GM12878 (cell line): Measurements from ENCODE around the gene KATNBL1. TPM values are rescaled to one million over a fixed set of nuclear protein-coding genes. Genes with fewer than 3 reads are reported as not detected.

Experiments used
- ATAC-seq: fragments of 200-7000 bp; cut with Tn5 transposase; 3 replicates; pipeline ENCODE4 v1.9.1; 2020; ENCODE audit warnings: mild to moderate bottlenecking, moderate library complexity
- BruUV-seq: library from RNA; stranded (reverse); fragments of 400-500 nt; replicated peaks from 2 replicates; lab custom pipeline; 2021; lab: Mats Ljungman, UMichigan
- CTCF ChIA-PET: fragments of 300-600 bp; sonication (Branson Sonifier 250); formaldehyde crosslinking; extraction: SDS; loops from one replicate; lab custom pipeline; 2021; ENCODE audit warnings: inconsistent platforms; lab: Yijun Ruan, JAX
- POLR2A ChIA-PET: fragments of 350-600 bp; formaldehyde crosslinking; extraction: SDS; loops from one replicate; lab custom pipeline; 2021; ENCODE audit warnings: inconsistent platforms; lab: Charles Lee
- RAD21 ChIA-PET: fragments of 300-600 bp; sonication (Branson Sonifier 250); formaldehyde crosslinking; loops from one replicate; lab custom pipeline; 2023; ENCODE audit warnings: antibody characterized with exemption; ENCODE audit not compliant: unreplicated experiment; lab: Charles Lee
- SMC1A ChIA-PET: fragments of 300-600 bp; sonication (Branson Sonifier 250); formaldehyde crosslinking; loops from one replicate; lab custom pipeline; 2023; ENCODE audit not compliant: unreplicated experiment, uncharacterized antibody; lab: Charles Lee
- DNase-seq: peaks from one replicate; pipeline ENCODE4 v3.0.0-alpha.2; 2011; ENCODE audit warnings: low read depth, low spot score
- FAIRE-seq: peaks from 3 replicates; lab custom pipeline; 2011; peaks lifted over from hg19 to GRCh38; lab: Jason Lieb, UNC
- H2AFZ ChIP-seq: 2 replicates; pipeline ENCODE4 v1.6.0; 2011; ENCODE audit warnings: low read depth, low read length, control low read depth; ENCODE audit not compliant: control insufficient read depth
- H3K27ac ChIP-seq: 2 replicates; pipeline ENCODE4 v1.5.1; 2011; ENCODE audit warnings: control low read depth; ENCODE audit not compliant: control insufficient read depth, insufficient read depth
- H3K27me3 ChIP-seq, 2 experiments: replicated peaks in 1 of 2; 2 replicates each; pipeline versions ENCODE4 v1.6.0 to v1.6.1; 2011; ENCODE audit warnings: low read length in 1 of 2; ENCODE audit not compliant: control insufficient read depth in 2 of 2, insufficient read depth in 2 of 2
- H3K36me3 ChIP-seq, 2 experiments: 2 replicates each; pipeline ENCODE4 v1.5.1; 2011; ENCODE audit warnings: low read length in 1 of 2; ENCODE audit not compliant: control insufficient read depth in 2 of 2, insufficient read depth in 2 of 2
- H3K4me1 ChIP-seq: 2 replicates; pipeline ENCODE4 v1.6.1; 2011; ENCODE audit warnings: mild to moderate bottlenecking, low read length, moderate library complexity, mixed read lengths; ENCODE audit not compliant: control insufficient read depth, insufficient read depth
- H3K4me2 ChIP-seq: 2 replicates; pipeline ENCODE4 v1.6.0; 2011; ENCODE audit warnings: control low read depth; ENCODE audit not compliant: control insufficient read depth, insufficient read depth
- H3K4me3 ChIP-seq: fragments of 200-600 bp; sonication (generic); 2 replicates; pipeline ENCODE4 v1.5.1; 2016
- H3K79me2 ChIP-seq: 2 replicates; pipeline ENCODE4 v1.6.0; 2011; ENCODE audit warnings: low read length; ENCODE audit not compliant: control insufficient read depth, insufficient read depth
- H3K9ac ChIP-seq: 2 replicates; pipeline ENCODE4 v1.8.0; 2011; ENCODE audit warnings: low read length, control low read depth, mixed read lengths; ENCODE audit not compliant: control insufficient read depth, insufficient read depth
- H3K9me3 ChIP-seq: replicated peaks from 3 replicates; pipeline ENCODE4 v1.5.1; 2011; ENCODE audit warnings: mild to moderate bottlenecking, low read length; ENCODE audit not compliant: control insufficient read depth, insufficient read depth
- H4K20me1 ChIP-seq: 2 replicates; pipeline ENCODE4 v1.6.0; 2011; ENCODE audit not compliant: control insufficient read depth, insufficient read depth
- FOS ChIP-seq: IDR thresholded peaks from 3 replicates; pipeline ENCODE4 v1.6.1; 2011; ENCODE audit warnings: borderline replicate concordance; ENCODE audit not compliant: insufficient read length; ENCODE audit errors: extremely low read depth
- HCFC1 ChIP-seq: fragments of 150-350 bp; IDR thresholded peaks from 2 replicates; pipeline ENCODE4 v1.6.1; 2014; ENCODE audit warnings: low read length
- MEF2B ChIP-seq: fragments of 450-650 bp; IDR thresholded peaks from 2 replicates; pipeline ENCODE4 v1.6.1; 2018; ENCODE audit warnings: mild to moderate bottlenecking, moderate library complexity; ENCODE audit not compliant: partially characterized antibody, poor library complexity, severe bottlenecking
- NR2F1 ChIP-seq: fragments of 450-650 bp; conservative IDR thresholded peaks from 2 replicates; pipeline ENCODE4 v1.6.1; 2017; ENCODE audit warnings: mild to moderate bottlenecking
- SIN3A ChIP-seq: IDR thresholded peaks from 2 replicates; pipeline ENCODE4 v1.6.1; 2012; ENCODE audit warnings: low read depth, low read length, improper control_type of control experiment
- SP1 ChIP-seq: IDR thresholded peaks from one replicate; pipeline ENCODE4 v1.6.1; 2011; ENCODE audit warnings: low read depth, low read length
- SREBF2 ChIP-seq: IDR thresholded peaks from 2 replicates; pipeline ENCODE4 v1.6.1; 2012; ENCODE audit warnings: mild to moderate bottlenecking, low read length
- ZNF24 ChIP-seq: fragments of 450-650 bp; IDR thresholded peaks from 2 replicates; pipeline ENCODE4 v1.6.1; 2017; ENCODE audit warnings: antibody characterized with exemption, mild to moderate bottlenecking
- ZNF622 ChIP-seq: fragments of 450-650 bp; IDR thresholded peaks from 2 replicates; pipeline ENCODE4 v1.6.1; 2017; ENCODE audit warnings: mild to moderate bottlenecking, inconsistent platforms
- WGBS: methylation state at CpG from one replicate; pipeline ENCODE4 v1.1.6; 2016; ENCODE audit warnings: low lambda C conversion rate; ENCODE audit not compliant: insufficient replicate concordance, insufficient coverage; ENCODE audit errors: missing lambda C conversion rate; 5-methylcytosine and 5-hydroxymethylcytosine counted together
- in situ Hi-C: fragments of 300-500 bp; cut with MboI; formaldehyde crosslinking; loops from 9 replicates; pipeline ENCODE4 v1.14.3; 2018; ENCODE audit warnings: mixed read lengths
- intact Hi-C: fragments of 100-400 bp; cut with micrococcal nuclease; formaldehyde crosslinking; loops from one replicate; pipeline ENCODE4 v1.14.2; 2022; ENCODE audit not compliant: unreplicated experiment
- polyA plus RNA-seq, 11 experiments: library from polyadenylated mRNA; depleted of rRNA in 4 of 11; unstranded in 6 of 11; stranded (reverse) in 5 of 11; fragments of >200 nt; fragmentation: Nextera tagmentation in 4 of 11; fragmentation: Illumina TruSeq in 1 of 11; extraction: Ambion mirVana in 4 of 11; extraction: Trizol in 1 of 11; gene quantifications; 1 replicate in 1 of 11; 2 replicates in 10 of 11; pipeline versions ENCODE4 v1.2.1 to v1.2.3, GENCODE V29; 2011 to 2016; ENCODE audit warnings: inconsistent platforms in 2 of 11, missing spikeins in 2 of 11, low read depth in 1 of 11
- total RNA-seq, 4 experiments: library from RNA; depleted of rRNA in 3 of 4; stranded (reverse); fragments of >200 nt in 3 of 4; fragmentation: Illumina TruSeq in 1 of 4; extraction: Trizol in 1 of 4; gene quantifications; 2 replicates each; pipeline versions ENCODE4 v1.2.1 to v1.2.3, GENCODE V29; 2013 to 2021
- TF ChIP-seq, protein P1 (sequence below): IDR thresholded peaks from 2 replicates; pipeline ENCODE4 v1.6.1; 2012; ENCODE audit warnings: low read depth, low read length, improper control_type of control experiment
- TF ChIP-seq, protein P2 (sequence below): fragments of 450-650 bp; IDR thresholded peaks from 2 replicates; pipeline ENCODE4 v1.6.1; 2017; ENCODE audit warnings: mild to moderate bottlenecking
- TF ChIP-seq, protein P3 (sequence below): fragments of 450-650 bp; IDR thresholded peaks from 2 replicates; pipeline ENCODE4 v1.6.1; 2017; ENCODE audit warnings: borderline replicate concordance

The KATNBL1 gene
- total and polyA plus RNA-seq, 10 of the 15 experiments (the other 5 are each of a cell fraction or from before 2014, with no cell fraction given) = 7.8 to 58.8 (median 30.1) TPM

DNA sequence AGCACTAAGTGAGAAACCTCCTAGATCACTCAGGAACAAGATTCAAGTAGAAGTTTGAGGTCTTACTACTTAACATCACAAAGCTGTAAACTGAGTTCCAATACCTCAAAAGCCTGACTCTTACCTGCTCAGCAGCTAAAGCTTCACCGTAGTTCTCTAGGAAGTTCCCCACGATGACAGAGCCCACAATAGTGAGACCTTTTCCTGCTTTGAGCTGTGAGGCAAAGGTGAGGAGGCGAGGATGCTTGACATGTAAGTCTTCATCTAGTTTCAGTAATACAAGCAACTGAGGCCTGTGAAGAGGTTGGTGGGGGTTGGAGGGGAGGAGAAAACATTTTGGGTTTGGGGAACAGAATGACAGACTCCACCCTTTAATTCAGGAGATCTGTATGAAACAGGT lies 30.6 kb upstream of the KATNBL1 start:
- TF ChIP-seq FOS = no peak
- TF ChIP-seq, protein P1, sequence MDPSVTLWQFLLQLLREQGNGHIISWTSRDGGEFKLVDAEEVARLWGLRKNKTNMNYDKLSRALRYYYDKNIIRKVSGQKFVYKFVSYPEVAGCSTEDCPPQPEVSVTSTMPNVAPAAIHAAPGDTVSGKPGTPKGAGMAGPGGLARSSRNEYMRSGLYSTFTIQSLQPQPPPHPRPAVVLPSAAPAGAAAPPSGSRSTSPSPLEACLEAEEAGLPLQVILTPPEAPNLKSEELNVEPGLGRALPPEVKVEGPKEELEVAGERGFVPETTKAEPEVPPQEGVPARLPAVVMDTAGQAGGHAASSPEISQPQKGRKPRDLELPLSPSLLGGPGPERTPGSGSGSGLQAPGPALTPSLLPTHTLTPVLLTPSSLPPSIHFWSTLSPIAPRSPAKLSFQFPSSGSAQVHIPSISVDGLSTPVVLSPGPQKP = no peak
- no peak for TF ChIP-seq SIN3A
- no peak for TF ChIP-seq ZNF24
- TF ChIP-seq, protein P2, sequence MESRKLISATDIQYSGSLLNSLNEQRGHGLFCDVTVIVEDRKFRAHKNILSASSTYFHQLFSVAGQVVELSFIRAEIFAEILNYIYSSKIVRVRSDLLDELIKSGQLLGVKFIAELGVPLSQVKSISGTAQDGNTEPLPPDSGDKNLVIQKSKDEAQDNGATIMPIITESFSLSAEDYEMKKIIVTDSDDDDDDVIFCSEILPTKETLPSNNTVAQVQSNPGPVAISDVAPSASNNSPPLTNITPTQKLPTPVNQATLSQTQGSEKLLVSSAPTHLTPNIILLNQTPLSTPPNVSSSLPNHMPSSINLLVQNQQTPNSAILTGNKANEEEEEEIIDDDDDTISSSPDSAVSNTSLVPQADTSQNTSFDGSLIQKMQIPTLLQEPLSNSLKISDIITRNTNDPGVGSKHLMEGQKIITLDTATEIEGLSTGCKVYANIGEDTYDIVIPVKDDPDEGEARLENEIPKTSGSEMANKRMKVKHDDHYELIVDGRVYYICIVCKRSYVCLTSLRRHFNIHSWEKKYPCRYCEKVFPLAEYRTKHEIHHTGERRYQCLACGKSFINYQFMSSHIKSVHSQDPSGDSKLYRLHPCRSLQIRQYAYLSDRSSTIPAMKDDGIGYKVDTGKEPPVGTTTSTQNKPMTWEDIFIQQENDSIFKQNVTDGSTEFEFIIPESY = no peak
- TF ChIP-seq, protein P3, sequence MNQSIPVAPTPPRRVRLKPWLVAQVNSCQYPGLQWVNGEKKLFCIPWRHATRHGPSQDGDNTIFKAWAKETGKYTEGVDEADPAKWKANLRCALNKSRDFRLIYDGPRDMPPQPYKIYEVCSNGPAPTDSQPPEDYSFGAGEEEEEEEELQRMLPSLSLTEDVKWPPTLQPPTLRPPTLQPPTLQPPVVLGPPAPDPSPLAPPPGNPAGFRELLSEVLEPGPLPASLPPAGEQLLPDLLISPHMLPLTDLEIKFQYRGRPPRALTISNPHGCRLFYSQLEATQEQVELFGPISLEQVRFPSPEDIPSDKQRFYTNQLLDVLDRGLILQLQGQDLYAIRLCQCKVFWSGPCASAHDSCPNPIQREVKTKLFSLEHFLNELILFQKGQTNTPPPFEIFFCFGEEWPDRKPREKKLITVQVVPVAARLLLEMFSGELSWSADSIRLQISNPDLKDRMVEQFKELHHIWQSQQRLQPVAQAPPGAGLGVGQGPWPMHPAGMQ = no peak
- TF ChIP-seq MEF2B = no peak
- no peak for TF ChIP-seq SREBF2
- TF ChIP-seq SP1 = no peak
- no peak for TF ChIP-seq HCFC1
- TF ChIP-seq NR2F1 = no peak
- no peak for TF ChIP-seq ZNF622
- Histone ChIP-seq H3K9me3 (no peaks in the 10 kb centered on the region), H3K4me3 (no peak overlapping the region), H3K27me3 (no peaks in the 10 kb centered on the region), H3K4me1 (peaks cover 5% of the 10 kb centered on the region), H3K79me2 (no peaks in the 10 kb centered on the region), H2AFZ (no peak overlapping the region), H3K36me3 (peaks cover 3 to 51% of the 10 kb centered on the region in 2 experiments), H3K4me2 (no peak overlapping the region), H3K27ac (no peak overlapping the region), H4K20me1 (no peaks in the 10 kb centered on the region), H3K9ac (no peak overlapping the region)
- BruUV-seq = no TSS peak
- ATAC-seq = no peak
- CTCF ChIA-PET = interaction anchor here (0.5 to 5.0 kb wide), 12 partner anchors 11 to 347 kb away, joined by 3 to 66 read pairs (median 9); partner anchors contain the start of genes LPCAT4, NOP10, NUTM1 and SLC12A6
- no peak for FAIRE-seq
- intact Hi-C loops (loop anchor here (5.0 kb wide), 2 partner anchors 97 to 347 kb away; partner anchors contain the start of gene SLC12A6), in situ Hi-C loops (loop anchor here (25.0 kb wide), 1 partner anchor 347 kb away; the partner anchor contains the start of gene GOLGA8B)
- POLR2A ChIA-PET = no interaction called here
- RAD21 ChIA-PET = interaction anchor here (0.8 to 3.5 kb wide), 8 partner anchors 73 to 347 kb away, joined by 3 to 16 read pairs (median 4); partner anchors contain the start of genes LPCAT4, NOP10 and NUTM1
- no peak for DNase-seq
- 2% methylated on average over 3 of the region's 3 CpGs for WGBS
- SMC1A ChIA-PET = interaction anchor here (0.8 to 3.3 kb wide), 11 partner anchors 10 to 347 kb away, joined by 3 to 22 read pairs (median 9); partner anchors contain the start of genes KATNBL1, LPCAT4, NOP10 and NUTM1
